H9 (cell line): ENCODE data around the gene CREB5. TPM values are rescaled to one million over a fixed set of nuclear protein-coding genes. Genes with fewer than 3 reads are reported as not detected.

Source experiments
- DNase-seq: peaks from one replicate; pipeline ENCODE4 v3.0.0-alpha.2; 2017
- H2AFZ ChIP-seq: one replicate; pipeline ENCODE4 v1.6.1; 2013; ENCODE audit warnings: mild to moderate bottlenecking, low read length, control low read depth, moderate library complexity
- H2AK5ac ChIP-seq: 2 replicates; pipeline ENCODE4 v1.6.1; 2013; ENCODE audit warnings: low read length, control low read depth, mixed read lengths; ENCODE audit not compliant: insufficient read length
- H2BK120ac ChIP-seq: one replicate; pipeline ENCODE4 v1.6.1; 2013; ENCODE audit warnings: low read depth, mild to moderate bottlenecking, low read length, control low read depth, inconsistent platforms; ENCODE audit not compliant: poor library complexity, severe bottlenecking
- H2BK12ac ChIP-seq: 2 replicates; pipeline ENCODE4 v1.6.1; 2013; ENCODE audit warnings: low read length, control low read depth, mixed read lengths, low read depth; ENCODE audit not compliant: insufficient read length
- H2BK15ac ChIP-seq: 2 replicates; pipeline ENCODE4 v1.6.1; 2013; ENCODE audit warnings: low read depth, low read length, control low read depth
- H2BK20ac ChIP-seq: one replicate; pipeline ENCODE4 v1.6.1; 2013; ENCODE audit warnings: low read depth, mild to moderate bottlenecking, low read length, control low read depth, inconsistent platforms; ENCODE audit not compliant: poor library complexity, severe bottlenecking
- H2BK5ac ChIP-seq: 2 replicates; pipeline ENCODE4 v1.6.1; 2013; ENCODE audit warnings: low read length, control low read depth, mixed read lengths; ENCODE audit not compliant: insufficient read length
- H3K14ac ChIP-seq: 2 replicates; pipeline ENCODE4 v1.6.1; 2013; ENCODE audit warnings: low read length, control low read depth; ENCODE audit not compliant: insufficient read depth
- H3K18ac ChIP-seq: 2 replicates; pipeline ENCODE4 v1.6.1; 2013; ENCODE audit warnings: low read depth, mild to moderate bottlenecking, mixed read lengths, low read length, control low read depth; ENCODE audit not compliant: insufficient read length
- H3K23ac ChIP-seq: 2 replicates; pipeline ENCODE4 v1.6.1; 2013; ENCODE audit warnings: low read length, control low read depth, mixed read lengths, low read depth; ENCODE audit not compliant: insufficient read length
- H3K23me2 ChIP-seq: 2 replicates; pipeline ENCODE4 v1.6.1; 2013; ENCODE audit warnings: low read depth, mild to moderate bottlenecking, mixed read lengths, low read length, control low read depth; ENCODE audit not compliant: insufficient read length, poor library complexity, severe bottlenecking
- H3K27ac ChIP-seq: 2 replicates; pipeline ENCODE4 v1.5.1; 2013; ENCODE audit warnings: low read length, control low read depth, mixed read lengths, low read depth; ENCODE audit not compliant: insufficient read length
- H3K27me3 ChIP-seq: 2 replicates; pipeline ENCODE4 v1.6.1; 2013; ENCODE audit warnings: low read length, control low read depth, inconsistent platforms; ENCODE audit not compliant: insufficient read depth
- H3K4ac ChIP-seq: 2 replicates; pipeline ENCODE4 v1.6.1; 2013; ENCODE audit warnings: low read depth, mild to moderate bottlenecking, control low read depth, inconsistent platforms, low read length, moderate library complexity
- H3K4me1 ChIP-seq: 2 replicates; pipeline ENCODE4 v1.6.1; 2013; ENCODE audit warnings: low read length, control low read depth, inconsistent platforms; ENCODE audit not compliant: insufficient read depth
- H3K4me2 ChIP-seq: 2 replicates; pipeline ENCODE4 v1.6.1; 2013; ENCODE audit warnings: low read length, control low read depth, mixed read lengths; ENCODE audit not compliant: insufficient read length, insufficient read depth
- H3K56ac ChIP-seq: 2 replicates; pipeline ENCODE4 v1.6.1; 2013; ENCODE audit warnings: low read depth, mild to moderate bottlenecking, mixed read lengths, low read length, control low read depth; ENCODE audit not compliant: insufficient read length
- H3K79me1 ChIP-seq: 2 replicates; pipeline ENCODE4 v1.6.1; 2013; ENCODE audit warnings: low read depth, mild to moderate bottlenecking, moderate library complexity, low read length, control low read depth, inconsistent platforms; ENCODE audit not compliant: insufficient read depth, poor library complexity, severe bottlenecking
- H3K79me2 ChIP-seq: 2 replicates; pipeline ENCODE4 v1.6.1; 2013; ENCODE audit warnings: low read length, control low read depth, inconsistent platforms; ENCODE audit not compliant: insufficient read depth
- H3K9ac ChIP-seq: 2 replicates; pipeline ENCODE4 v1.6.1; 2013; ENCODE audit warnings: low read length, control low read depth, mixed read lengths; ENCODE audit not compliant: insufficient read length; ENCODE audit errors: extremely low read depth
- H3K9me3 ChIP-seq: one replicate; pipeline ENCODE4 v1.6.1; 2013; ENCODE audit warnings: low read depth, low read length, inconsistent platforms; ENCODE audit not compliant: control insufficient read depth
- H3T11ph ChIP-seq: one replicate; pipeline ENCODE4 v1.6.1; 2013; ENCODE audit warnings: mild to moderate bottlenecking, low read length, control low read depth, inconsistent platforms
- H4K20me1 ChIP-seq: one replicate; pipeline ENCODE4 v1.6.1; 2013; ENCODE audit not compliant: control insufficient read depth, insufficient read length, insufficient read depth
- H4K5ac ChIP-seq: 2 replicates; pipeline ENCODE4 v1.6.1; 2013; ENCODE audit warnings: low read depth, mild to moderate bottlenecking, mixed read lengths, low read length, control low read depth; ENCODE audit not compliant: insufficient read length
- H4K8ac ChIP-seq: replicated peaks from 2 replicates; pipeline ENCODE4 v1.6.1; 2013; ENCODE audit warnings: low read length, control low read depth, mixed read lengths, low read depth; ENCODE audit not compliant: insufficient read length
- H4K91ac ChIP-seq: 2 replicates; pipeline ENCODE4 v1.6.1; 2013; ENCODE audit warnings: low read depth, mild to moderate bottlenecking, moderate library complexity, mixed read lengths, low read length, control low read depth; ENCODE audit not compliant: insufficient read length
- H3K27ac Mint-ChIP-seq, 3 experiments: 2 replicates in 2 of 3; 3 replicates in 1 of 3; pipeline ENCODE4 v1.8.0; 2020 to 2021; ENCODE audit warnings: mixed read lengths in 3 of 3, mild to moderate bottlenecking in 1 of 3, moderate library complexity in 1 of 3
- H3K27me3 Mint-ChIP-seq: 2 replicates; pipeline ENCODE4 v1.8.0; 2021; ENCODE audit warnings: low read depth, mild to moderate bottlenecking, moderate library complexity, mixed read lengths
- H3K36me3 Mint-ChIP-seq, 3 experiments: 2 replicates in 2 of 3; 3 replicates in 1 of 3; pipeline ENCODE4 v1.8.0; 2020 to 2021; ENCODE audit warnings: low read depth in 3 of 3, mixed read lengths in 3 of 3; ENCODE audit not compliant: insufficient read depth in 1 of 3
- H3K4me1 Mint-ChIP-seq, 2 experiments: 2 replicates each; pipeline ENCODE4 v1.8.0; 2020; ENCODE audit warnings: mixed read lengths in 2 of 2
- H3K4me3 Mint-ChIP-seq, 2 experiments: 2 replicates in 1 of 2; 3 replicates in 1 of 2; pipeline ENCODE4 v1.8.0; 2020 to 2021; ENCODE audit warnings: mild to moderate bottlenecking in 2 of 2, mixed read lengths in 2 of 2, moderate library complexity in 1 of 2
- H3K9me3 Mint-ChIP-seq, 2 experiments: 2 replicates in 1 of 2; 3 replicates in 1 of 2; pipeline ENCODE4 v1.8.0; 2020; ENCODE audit warnings: mild to moderate bottlenecking in 2 of 2, mixed read lengths in 2 of 2, moderate library complexity in 1 of 2
- WGBS: extraction: QIAGEN DNeasy Blood & Tissue Kit; methylation state at CpG from one replicate; pipeline ENCODE4 v1.1.7; 2013; ENCODE audit warnings: missing lambda C conversion rate, low lambda C conversion rate, mixed read lengths; ENCODE audit not compliant: insufficient read length; ENCODE audit errors: extremely low coverage; 5-methylcytosine and 5-hydroxymethylcytosine counted together
- total RNA-seq: library from RNA; stranded (reverse); gene quantifications from 2 replicates; pipeline ENCODE4 v1.2.1, GENCODE V29; 2021
- TF ChIP-seq, protein P1 (sequence below): fragments of 200-600 bp; sonication (generic); conservative IDR thresholded peaks from 3 replicates; pipeline ENCODE4 v1.8.0; 2021; ENCODE audit warnings: antibody characterized with exemption, mild to moderate bottlenecking

The CREB5 gene
- total RNA-seq, 1 experiment from 2014 or later = 4.0 TPM

DNA sequence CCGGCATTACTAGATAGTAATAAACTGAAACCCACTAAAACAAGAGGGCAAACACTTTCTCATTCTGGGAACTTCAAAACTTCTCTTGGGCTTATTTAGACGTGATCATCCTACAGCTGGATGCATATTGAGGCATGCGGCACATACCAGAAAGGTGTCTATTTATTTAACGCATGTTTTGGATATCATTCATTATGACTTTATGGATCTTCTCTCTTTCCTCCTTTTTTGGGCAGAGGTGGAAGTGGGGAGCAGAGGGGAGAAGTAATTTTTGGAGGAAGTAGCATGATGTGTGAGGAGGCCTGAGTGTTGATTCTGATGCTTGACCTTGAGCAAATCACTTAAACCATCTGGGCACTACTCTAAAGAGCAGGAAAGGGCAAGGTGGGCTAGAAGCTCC, 275.2 kb downstream of the CREB5 start:
- Histone ChIP-seq H3K79me2 (no peaks in the 10 kb centered on the region), H3K9me3 (no peaks in the 10 kb centered on the region), H3K79me1 (no peaks in the 10 kb centered on the region), H3K27me3 (no peaks in the 10 kb centered on the region; the same call in 1 of the 2 replicates), H4K91ac (no peak overlapping the region), H4K8ac (no peak overlapping the region), H3K4me1 (peaks cover 9% of the 10 kb centered on the region), H2BK5ac (no peak overlapping the region), H2BK120ac (no peak overlapping the region), H3K23ac (no peak overlapping the region), H3T11ph (no peak overlapping the region), H3K4me2 (no peak overlapping the region), H3K23me2 (peaks cover 7% of the 10 kb centered on the region), H3K56ac (no peak overlapping the region), H2BK15ac (no peak overlapping the region), H3K9ac (no peak overlapping the region), H2BK20ac (no peak overlapping the region), H3K14ac (no peak overlapping the region), H3K18ac (no peak overlapping the region), H3K4ac (no peak overlapping the region), H2BK12ac (no peak overlapping the region), H3K27ac (no peak overlapping the region), H2AFZ (no peak overlapping the region), H4K5ac (no peak overlapping the region), H4K20me1 (no peaks in the 10 kb centered on the region), H2AK5ac (no peak overlapping the region)
- no peaks in the 10 kb centered on the region; a peak in 1 of 7 replicates for H3K36me3 Mint-ChIP-seq
- DNase-seq = no peak
- peaks cover 8% of the 10 kb centered on the region; the same call in 1 of the 2 replicates for H3K27me3 Mint-ChIP-seq
- no peak overlapping the region for H3K27ac Mint-ChIP-seq
- H3K9me3 Mint-ChIP-seq = no peaks in the 10 kb centered on the region
- H3K4me1 Mint-ChIP-seq = peaks cover 4 to 12% of the 10 kb centered on the region in 2 experiments
- TF ChIP-seq, protein P1, sequence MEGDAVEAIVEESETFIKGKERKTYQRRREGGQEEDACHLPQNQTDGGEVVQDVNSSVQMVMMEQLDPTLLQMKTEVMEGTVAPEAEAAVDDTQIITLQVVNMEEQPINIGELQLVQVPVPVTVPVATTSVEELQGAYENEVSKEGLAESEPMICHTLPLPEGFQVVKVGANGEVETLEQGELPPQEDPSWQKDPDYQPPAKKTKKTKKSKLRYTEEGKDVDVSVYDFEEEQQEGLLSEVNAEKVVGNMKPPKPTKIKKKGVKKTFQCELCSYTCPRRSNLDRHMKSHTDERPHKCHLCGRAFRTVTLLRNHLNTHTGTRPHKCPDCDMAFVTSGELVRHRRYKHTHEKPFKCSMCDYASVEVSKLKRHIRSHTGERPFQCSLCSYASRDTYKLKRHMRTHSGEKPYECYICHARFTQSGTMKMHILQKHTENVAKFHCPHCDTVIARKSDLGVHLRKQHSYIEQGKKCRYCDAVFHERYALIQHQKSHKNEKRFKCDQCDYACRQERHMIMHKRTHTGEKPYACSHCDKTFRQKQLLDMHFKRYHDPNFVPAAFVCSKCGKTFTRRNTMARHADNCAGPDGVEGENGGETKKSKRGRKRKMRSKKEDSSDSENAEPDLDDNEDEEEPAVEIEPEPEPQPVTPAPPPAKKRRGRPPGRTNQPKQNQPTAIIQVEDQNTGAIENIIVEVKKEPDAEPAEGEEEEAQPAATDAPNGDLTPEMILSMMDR = no peak
- WGBS = no CpG with 5 or more reads among the region's 4 CpGs
- H3K4me3 Mint-ChIP-seq = no peak overlapping the region
